Measurements from ENCODE around the gene LY6G5B. TPM values are rescaled to one million over a fixed set of nuclear protein-coding genes. Genes with fewer than 3 reads are reported as not detected.

The LY6G5B gene
- total RNA-seq, 1 donor from 2014 or later: 2.8 TPM

- Histone ChIP-seq H3K4me2 (peak overlapping the region; percentile 77), H3K27me3 (peaks cover 21% of the 10 kb centered on the region), H4K20me1 (ENCODE audit: low read depth) (peaks cover 5% of the 10 kb centered on the region), H3K36me3 (no peaks in the 10 kb centered on the region), H2AFZ (replicated peaks) (no peak overlapping the region), H3K9me3 (ENCODE audit: low read depth) (no peaks in the 10 kb centered on the region), H3K79me2 (ENCODE audit: low read depth) (no peaks in the 10 kb centered on the region), H3K4me1 (peaks cover 7% of the 10 kb centered on the region), H3K9ac (no peak overlapping the region), H3K27ac (no peak overlapping the region), H3K4me3 (peak overlapping the region; percentile 47), H3F3A (ENCODE audit: low read depth) (peaks cover 41% of the 10 kb centered on the region)
- H3K27ac Mint-ChIP-seq: peak overlapping the region; percentile 85
- peaks cover 25% of the 10 kb centered on the region for H3K36me3 Mint-ChIP-seq
- TF ChIP-seq CTCF (IDR thresholded peaks at IDR 0.05) (no peak), EZH2 (IDR thresholded peaks at IDR 0.05) (no peak), EZH2phosphoT487 (IDR thresholded peaks at IDR 0.05) (no peak)
- peaks cover 15% of the 10 kb centered on the region for H3K27me3 Mint-ChIP-seq (ENCODE audit: insufficient read depth, low read depth)
- no peaks in the 10 kb centered on the region for H3K9me3 Mint-ChIP-seq
- DNase-seq (ENCODE audit: low spot score): no peak
- H3K4me3 Mint-ChIP-seq: peak overlapping the region; percentile 79
- H3K4me1 Mint-ChIP-seq: peaks cover 31% of the 10 kb centered on the region
Observed at GRCh38 chr6:31683591-31683990, 13.8 kb downstream of the LY6G5B start.

DNA sequence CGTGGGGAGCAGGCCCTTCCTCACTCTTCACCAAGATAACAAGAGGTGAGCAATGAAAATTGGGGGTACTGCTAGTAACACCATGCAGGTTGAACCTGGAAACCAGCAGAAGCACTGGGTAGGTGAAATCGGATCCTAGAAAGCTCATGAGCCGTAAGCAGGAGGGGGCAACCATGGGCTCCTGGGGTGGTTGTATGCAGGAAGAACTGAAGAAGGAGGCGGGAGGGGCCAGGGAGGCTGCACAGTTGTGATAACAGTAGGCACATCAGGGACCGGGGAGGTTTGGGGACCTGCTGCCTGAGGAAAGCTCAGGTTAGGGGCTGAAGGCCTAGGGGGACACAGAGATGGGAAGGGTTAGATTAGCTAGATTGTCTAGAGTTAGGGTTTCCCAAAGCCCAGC, 16.7 kb downstream of the LY6G5B start:
- TF ChIP-seq EZH2 (IDR thresholded peaks at IDR 0.05): no peak
- H3K27me3 Mint-ChIP-seq (ENCODE audit: insufficient read depth, low read depth): peaks cover 7% of the 10 kb centered on the region
- no peaks in the 10 kb centered on the region for H3K9me3 Mint-ChIP-seq
- no peak overlapping the region for H3K27ac Mint-ChIP-seq
- no peak overlapping the region for H3K4me3 Mint-ChIP-seq
- Histone ChIP-seq H3K4me1 (peaks cover 6% of the 10 kb centered on the region), H3K9ac (no peak overlapping the region), H3K4me3 (no peak overlapping the region), H3K79me2 (ENCODE audit: low read depth) (no peaks in the 10 kb centered on the region), H2AFZ (replicated peaks) (no peak overlapping the region), H3F3A (ENCODE audit: low read depth) (peaks cover 34% of the 10 kb centered on the region), H4K20me1 (ENCODE audit: low read depth) (peaks cover 8% of the 10 kb centered on the region), H3K27me3 (peaks cover 14% of the 10 kb centered on the region), H3K9me3 (ENCODE audit: low read depth) (no peaks in the 10 kb centered on the region), H3K36me3 (no peaks in the 10 kb centered on the region), H3K27ac (no peak overlapping the region), H3K4me2 (no peak overlapping the region)
- peaks cover 36% of the 10 kb centered on the region for H3K36me3 Mint-ChIP-seq
- peaks cover 21% of the 10 kb centered on the region for H3K4me1 Mint-ChIP-seq
- DNase-seq (ENCODE audit: low spot score): no peak

DNA sequence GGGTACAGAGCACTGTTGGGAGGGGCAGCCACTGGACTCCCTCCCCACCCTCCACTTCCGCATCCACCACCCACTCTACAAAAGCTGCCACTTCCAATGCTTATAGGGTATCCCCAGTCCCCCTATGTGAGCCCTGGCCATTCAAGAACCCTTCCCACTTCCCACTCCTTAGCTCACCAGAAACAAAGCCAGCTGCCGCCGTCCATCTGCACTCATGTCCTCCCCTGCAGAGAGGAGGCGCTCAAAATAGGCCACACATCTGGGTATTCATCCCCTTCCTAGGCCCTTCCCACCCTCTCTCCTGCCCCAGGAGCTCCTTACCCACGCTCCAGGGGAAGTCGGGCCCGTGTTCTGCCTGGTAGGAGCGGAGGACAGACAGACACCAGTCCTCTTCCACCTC, 17.5 kb downstream of the LY6G5B start:
- Histone ChIP-seq H3K9ac (no peak overlapping the region), H4K20me1 (ENCODE audit: low read depth) (peaks cover 8% of the 10 kb centered on the region), H3K27me3 (peaks cover 5% of the 10 kb centered on the region), H3K4me2 (no peak overlapping the region), H3K27ac (no peak overlapping the region), H3K36me3 (no peaks in the 10 kb centered on the region), H3K79me2 (ENCODE audit: low read depth) (no peaks in the 10 kb centered on the region), H3K9me3 (ENCODE audit: low read depth) (no peaks in the 10 kb centered on the region), H2AFZ (replicated peaks) (no peak overlapping the region), H3K4me1 (peaks cover 3% of the 10 kb centered on the region), H3K4me3 (no peak overlapping the region), H3F3A (ENCODE audit: low read depth) (peaks cover 25% of the 10 kb centered on the region)
- TF ChIP-seq CTCF (IDR thresholded peaks at IDR 0.05) (no peak), EZH2phosphoT487 (IDR thresholded peaks at IDR 0.05) (no peak), EZH2 (IDR thresholded peaks at IDR 0.05) (no peak)
- Mint-ChIP-seq H3K4me1 (peaks cover 14% of the 10 kb centered on the region), H3K4me3 (no peak overlapping the region), H3K27ac (no peak overlapping the region), H3K27me3 (ENCODE audit: insufficient read depth, low read depth) (peaks cover 2% of the 10 kb centered on the region), H3K9me3 (no peaks in the 10 kb centered on the region), H3K36me3 (peaks cover 36% of the 10 kb centered on the region)
- no peak for DNase-seq (ENCODE audit: low spot score)

DNA sequence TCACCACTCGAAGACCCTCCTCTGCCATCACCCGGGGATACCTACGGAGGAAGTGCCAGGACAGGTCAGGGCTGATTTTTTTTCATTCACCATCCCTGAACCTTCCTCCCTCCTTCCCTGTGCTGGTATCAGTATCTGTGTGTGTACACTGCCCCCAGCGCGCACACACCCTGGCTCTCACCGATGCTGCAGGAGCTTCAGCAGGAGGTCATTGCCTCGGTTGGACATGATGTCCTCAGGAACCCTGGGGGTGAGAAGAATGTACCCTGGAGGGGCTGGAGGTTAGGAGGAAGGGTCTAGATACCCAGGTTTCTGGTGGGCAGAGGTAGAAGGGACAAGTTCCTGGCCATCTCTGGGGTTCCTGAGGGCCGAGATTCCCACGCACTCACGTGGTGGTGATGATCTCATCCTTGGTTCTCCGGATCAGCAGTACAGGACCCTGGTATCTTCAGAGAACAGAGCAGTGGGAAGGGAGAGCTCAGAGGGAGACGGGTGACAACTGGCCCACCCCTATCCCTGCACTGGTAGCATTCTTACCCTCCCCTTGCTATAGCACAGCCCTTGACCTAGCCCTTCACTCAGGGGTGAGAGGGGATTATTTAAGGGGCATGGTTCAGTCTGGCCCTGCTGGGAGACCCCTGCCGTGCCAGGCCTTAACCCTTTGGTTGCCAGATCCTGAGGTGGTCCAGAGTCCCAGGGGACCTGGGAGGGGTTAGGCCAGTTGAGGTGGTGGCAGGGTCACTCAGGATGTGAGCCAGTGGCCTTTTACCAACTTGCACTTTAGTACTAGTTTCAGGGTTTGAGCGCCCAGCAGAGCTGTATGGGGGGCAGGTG, 18.3 kb downstream of the LY6G5B start:
- Histone ChIP-seq H4K20me1 (ENCODE audit: low read depth) (peaks cover 8% of the 10 kb centered on the region), H3K4me2 (no peak overlapping the region), H3K4me1 (peaks cover 3% of the 10 kb centered on the region), H3K27me3 (no peaks in the 10 kb centered on the region), H3K9me3 (ENCODE audit: low read depth) (no peaks in the 10 kb centered on the region), H3K36me3 (no peaks in the 10 kb centered on the region), H3F3A (ENCODE audit: low read depth) (peaks cover 18% of the 10 kb centered on the region), H3K9ac (no peak overlapping the region), H3K79me2 (ENCODE audit: low read depth) (no peaks in the 10 kb centered on the region), H2AFZ (replicated peaks) (no peak overlapping the region), H3K4me3 (no peak overlapping the region), H3K27ac (no peak overlapping the region)
- H3K4me1 Mint-ChIP-seq: peaks cover 11% of the 10 kb centered on the region
- peak overlapping the region; percentile 57 for H3K27ac Mint-ChIP-seq
- H3K4me3 Mint-ChIP-seq: no peak overlapping the region
- peaks cover 38% of the 10 kb centered on the region for H3K36me3 Mint-ChIP-seq
- no peaks in the 10 kb centered on the region for H3K9me3 Mint-ChIP-seq
- TF ChIP-seq EZH2phosphoT487 (IDR thresholded peaks at IDR 0.05) (no peak), EZH2 (IDR thresholded peaks at IDR 0.05) (no peak), CTCF (IDR thresholded peaks at IDR 0.05) (no peak)
- no peak for DNase-seq (ENCODE audit: low spot score)
- H3K27me3 Mint-ChIP-seq (ENCODE audit: insufficient read depth, low read depth): peaks cover 2% of the 10 kb centered on the region

Data from neural progenitor cell (in vitro differentiated cells).